Embryonic facial prominence (tissue), 1 donor: Measurements from ENCODE around the gene LRRFIP2.
A peak's percentile ranks its signal among the peaks of the same experiment; 100 is the strongest.

Experiments used
- DNase-seq: peaks from one replicate; pipeline ENCODE4 v3.0.0-alpha.2; 2016; ENCODE audit errors: extremely low spot score

LRRFIP2 gene

GRCh38 chr3:37114251-37115145 is 59.9 kb downstream of the LRRFIP2 start:
- DNase-seq = no peak

DNA sequence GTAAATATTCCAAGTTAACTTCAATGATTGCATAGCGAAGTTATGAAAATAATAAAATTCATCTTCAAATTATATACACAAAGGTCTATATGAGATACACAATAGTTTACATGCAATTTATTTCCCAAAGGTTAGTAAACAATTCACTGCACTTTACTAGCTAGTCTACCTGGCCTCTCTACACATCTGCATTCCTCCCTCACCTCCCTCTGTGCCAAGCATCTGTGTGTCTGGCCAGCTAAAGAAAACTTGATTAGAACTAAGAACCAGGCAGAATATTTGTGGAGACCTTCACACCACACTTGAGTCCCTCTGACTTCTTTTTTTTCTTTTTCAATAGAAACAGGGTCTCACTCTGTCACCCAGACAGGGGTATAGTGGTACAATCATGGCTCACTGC is 61.4 kb downstream of the LRRFIP2 start:
- DNase-seq = no peak

DNA sequence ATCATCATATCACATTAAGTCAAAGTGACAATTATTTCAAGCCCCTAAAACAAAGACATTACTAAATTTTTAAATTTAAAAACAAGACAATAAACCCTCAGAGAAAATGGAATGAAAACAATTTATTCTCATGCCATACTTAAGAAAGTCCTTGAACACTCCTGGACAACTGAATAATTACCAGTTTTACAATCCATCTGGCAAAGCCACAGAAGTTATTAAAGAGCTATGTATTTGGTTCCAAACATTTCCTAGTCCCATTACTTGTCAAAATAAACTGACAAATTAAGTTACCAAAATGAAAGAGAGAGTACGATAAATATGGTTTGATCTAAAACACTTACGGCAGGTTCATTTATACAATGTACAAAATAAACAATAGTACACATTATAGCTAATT is 63.2 kb downstream of the LRRFIP2 start:
- DNase-seq = no peak

DNA sequence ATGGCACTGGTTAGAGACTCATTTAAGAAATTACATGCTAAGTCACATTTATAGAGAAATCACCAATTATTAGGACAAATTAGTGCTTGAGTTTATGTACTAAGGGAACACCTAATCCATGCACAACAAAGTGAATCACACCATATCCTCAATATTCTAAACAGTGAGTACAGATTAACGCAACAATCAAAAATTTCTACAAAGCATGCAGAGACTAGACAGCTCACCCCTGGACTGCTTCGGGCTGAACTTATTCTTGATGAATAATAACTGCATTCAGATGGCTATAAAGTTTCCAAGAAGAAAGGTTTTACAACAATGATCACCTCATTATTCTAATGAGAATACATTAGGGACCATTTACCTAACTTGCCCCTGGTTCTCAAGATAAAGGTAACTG is 66.5 kb downstream of the LRRFIP2 start:
- DNase-seq = no peak

DNA sequence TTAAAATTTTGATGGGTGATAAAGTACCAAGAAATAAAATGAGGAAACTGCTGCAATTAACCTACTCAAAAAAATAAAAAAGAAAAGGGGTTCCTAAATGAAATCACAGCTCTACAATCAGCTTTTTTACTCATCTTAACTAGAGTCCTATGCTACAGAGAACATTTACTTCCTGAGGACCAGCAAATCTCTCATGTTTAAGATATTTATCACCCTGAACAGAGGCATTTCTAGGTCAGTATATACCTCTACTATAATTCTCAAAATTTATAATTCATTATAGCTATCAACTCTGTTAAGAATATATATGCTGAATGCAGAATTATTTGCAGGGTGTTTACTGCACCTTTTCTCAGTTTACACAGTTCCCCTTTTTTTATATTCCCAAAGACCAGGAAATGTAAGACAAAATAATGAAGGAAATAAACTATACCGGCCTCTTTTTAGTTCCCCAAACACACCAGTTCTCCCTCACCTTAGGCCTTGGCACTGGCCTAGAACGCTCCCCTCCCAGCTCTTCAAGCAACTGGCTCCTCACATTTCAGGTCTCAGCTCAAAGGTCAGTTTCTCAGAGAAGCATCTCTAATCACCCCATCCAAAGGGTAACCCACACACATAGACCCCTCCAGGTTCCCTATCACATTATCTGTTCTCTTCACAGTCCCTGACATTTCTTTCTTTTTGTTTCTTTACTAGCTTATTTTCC is 71.1 kb downstream of the LRRFIP2 start:
- DNase-seq = no peak

DNA sequence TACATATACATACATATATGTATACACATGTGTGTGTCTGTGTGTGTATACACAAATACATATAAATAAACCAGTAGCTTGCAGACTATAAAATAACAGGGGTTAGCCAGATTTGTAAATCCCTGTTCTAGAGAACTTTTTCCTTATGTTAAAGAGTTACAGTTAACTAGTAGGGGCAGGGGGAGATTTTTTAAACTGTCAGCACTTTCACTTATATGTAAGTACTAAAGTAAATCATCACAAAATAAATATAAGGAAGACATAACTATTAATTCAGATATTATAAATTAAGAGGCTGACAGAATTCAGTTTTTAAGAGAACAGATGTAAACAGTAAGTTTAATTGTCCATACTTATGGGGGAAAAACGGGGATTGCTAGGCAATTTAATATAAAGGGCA is 74.0 kb downstream of the LRRFIP2 start:
- DNase-seq = no peak

- DNase-seq = no peak
Measured at GRCh38 chr3:37099469-37099868, 74.9 kb downstream of the LRRFIP2 start.

DNA sequence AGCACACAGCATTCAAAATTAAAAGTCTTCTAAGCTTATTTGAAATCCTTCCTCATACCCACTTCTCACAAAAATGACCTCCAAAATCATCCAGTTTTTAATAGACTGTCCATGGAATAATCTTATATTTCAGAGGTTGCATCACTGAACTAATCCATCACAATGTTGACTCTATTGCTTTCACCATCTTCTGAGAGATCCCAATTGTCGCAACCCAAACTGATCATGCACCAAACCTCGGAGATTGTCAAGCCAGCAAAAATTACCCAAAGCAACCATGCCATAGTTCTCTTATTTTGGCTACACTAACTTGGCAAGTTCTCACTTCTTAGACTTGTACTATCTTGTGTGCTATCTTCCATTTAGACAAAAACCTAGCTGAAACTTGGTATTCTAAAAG is 75.5 kb downstream of the LRRFIP2 start:
- no peak for DNase-seq

- DNase-seq = no peak
Measured at GRCh38 chr3:37097776-37098175, 76.6 kb downstream of the LRRFIP2 start.

GRCh38 chr3:37096975-37097374 is 77.4 kb downstream of the LRRFIP2 start:
- no peak for DNase-seq

DNA sequence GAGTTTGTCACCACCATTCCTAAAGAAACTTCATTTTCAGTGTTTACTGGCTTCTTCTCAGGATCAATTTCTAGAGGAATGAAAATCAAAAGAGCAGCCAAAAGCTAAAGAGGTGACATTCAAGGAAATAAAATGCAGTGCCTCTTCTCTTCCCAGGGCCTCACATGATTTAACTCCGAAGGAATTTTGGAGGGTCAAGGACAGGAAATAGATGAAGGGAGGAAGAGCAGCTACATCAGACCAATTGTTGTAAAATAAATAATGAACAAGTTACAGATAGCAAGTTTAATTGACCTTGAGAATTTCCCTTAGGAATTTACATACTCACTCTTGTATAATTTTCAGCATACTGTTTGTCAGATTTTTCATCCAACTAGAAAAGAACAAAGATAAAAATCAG is 78.1 kb downstream of the LRRFIP2 start:
- no peak for DNase-seq

DNA sequence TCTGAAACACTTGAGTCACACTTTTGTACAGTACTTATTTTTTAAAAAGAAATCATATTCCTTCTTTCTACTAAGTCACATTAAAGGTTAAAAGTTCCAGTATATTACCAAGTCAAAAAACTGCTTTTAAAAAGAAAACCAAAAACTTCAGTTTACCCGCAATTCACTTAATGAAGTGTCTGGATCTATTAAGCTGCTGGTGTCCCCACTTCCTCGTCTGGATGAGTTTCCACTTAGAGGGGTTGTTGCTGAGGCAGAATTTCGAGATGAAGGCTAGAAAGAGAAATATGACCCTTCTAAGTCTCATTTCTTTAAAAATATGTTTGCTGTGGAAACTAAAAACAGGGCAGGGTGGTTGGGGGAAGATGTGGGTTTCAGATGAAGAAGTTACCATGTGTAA is 79.7 kb downstream of the LRRFIP2 start:
- no peak for DNase-seq

- no peak for DNase-seq
Measured at GRCh38 chr3:37093481-37093880, 80.9 kb downstream of the LRRFIP2 start.

DNA sequence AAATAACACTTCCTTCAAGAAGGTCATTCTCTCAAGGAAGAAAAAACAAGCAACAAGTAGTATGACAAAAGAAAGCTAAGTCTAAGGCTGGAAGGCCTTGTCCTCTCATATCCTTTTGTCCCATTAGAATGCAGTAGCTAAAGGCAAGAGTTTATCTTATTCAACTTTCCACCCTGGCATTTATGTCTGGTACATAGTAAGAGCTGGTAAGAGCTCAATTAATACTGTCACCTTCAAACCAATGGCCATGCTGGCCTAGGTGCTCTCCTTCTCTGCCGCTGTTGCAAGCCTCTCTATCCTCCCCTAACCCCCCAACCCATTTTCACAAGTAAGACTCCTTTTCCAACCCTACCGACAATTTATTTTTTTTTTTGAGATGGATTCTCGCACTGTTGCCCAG is 81.9 kb downstream of the LRRFIP2 start:
- no peak for DNase-seq

DNA sequence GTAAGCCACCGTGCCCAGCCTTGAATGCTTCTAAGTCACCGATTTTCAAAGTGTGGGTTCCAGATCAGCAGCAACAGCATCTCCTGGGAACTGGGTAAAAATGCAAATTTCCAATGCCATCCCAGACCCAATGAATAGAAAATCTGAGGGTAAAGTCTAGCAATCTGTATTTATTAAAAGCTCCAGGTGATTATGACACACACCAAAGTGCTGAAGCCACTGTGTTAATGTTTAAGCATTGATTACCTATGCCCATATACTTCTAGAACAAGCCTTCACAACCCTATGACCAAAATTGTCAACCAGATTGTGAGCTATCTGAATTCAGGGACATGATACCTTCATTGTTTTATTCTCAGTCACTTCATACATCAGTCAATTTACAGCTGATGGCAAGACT is 86.5 kb downstream of the LRRFIP2 start:
- no peak for DNase-seq

DNA sequence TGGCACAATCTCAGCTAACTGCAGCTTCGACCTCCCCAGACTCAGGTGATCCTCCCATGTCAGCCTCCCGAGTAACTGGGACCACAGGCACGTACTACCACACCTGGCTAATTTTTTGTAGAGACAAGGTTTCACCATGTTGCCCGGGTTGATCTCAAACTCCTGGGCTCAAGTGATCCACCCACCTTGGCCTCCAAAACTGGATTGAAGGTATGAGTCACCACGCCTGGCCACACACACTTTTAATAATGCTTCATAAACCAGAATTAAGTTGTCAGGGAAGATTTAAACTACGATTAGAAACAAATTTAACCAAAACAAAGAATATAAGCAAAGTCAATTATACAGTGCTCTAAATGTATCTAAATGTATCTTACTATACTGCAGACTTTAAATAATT is 87.5 kb downstream of the LRRFIP2 start:
- DNase-seq = no peak

GRCh38 chr3:37082317-37082716 is 92.1 kb downstream of the LRRFIP2 start:
- no peak for DNase-seq

DNA sequence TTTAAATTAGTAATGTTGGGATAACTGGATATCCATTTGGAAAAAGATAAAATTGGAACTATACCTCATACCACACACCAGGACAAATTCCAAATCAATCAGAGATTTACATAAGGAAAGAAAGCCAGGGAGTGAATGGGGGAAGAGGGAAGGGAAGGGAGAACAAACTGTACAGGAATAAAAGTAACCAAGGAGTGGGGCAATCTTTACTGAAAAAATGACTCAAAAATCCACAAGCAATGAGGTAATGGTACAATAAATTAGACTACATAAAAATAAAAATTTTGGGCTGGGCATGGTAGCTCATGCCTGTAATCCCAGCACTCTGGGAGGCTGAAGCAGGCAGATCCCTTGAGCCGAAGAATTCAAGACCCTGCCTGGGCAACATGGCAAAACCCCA is 98.4 kb downstream of the LRRFIP2 start:
- no peak for DNase-seq

DNA sequence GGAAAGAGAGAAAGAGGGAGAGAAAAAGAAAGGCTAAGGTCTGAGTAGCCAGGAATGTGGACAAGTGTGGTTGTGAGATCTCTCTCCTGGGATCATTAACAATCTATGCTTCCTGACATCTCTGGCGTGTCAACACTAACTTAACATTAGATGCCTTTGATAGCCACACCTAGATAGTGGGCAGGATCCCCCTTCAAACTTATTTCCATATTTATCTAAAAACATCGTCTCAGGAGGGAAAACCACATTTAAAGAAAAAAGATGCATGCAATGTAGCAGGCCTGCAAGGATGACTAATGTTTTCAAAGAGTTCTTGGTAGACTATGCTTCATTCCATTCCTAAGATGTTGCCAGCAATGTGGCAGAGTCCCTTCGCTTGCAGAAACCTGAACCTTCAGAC is 100.2 kb downstream of the LRRFIP2 start:
- no peak for DNase-seq

DNA sequence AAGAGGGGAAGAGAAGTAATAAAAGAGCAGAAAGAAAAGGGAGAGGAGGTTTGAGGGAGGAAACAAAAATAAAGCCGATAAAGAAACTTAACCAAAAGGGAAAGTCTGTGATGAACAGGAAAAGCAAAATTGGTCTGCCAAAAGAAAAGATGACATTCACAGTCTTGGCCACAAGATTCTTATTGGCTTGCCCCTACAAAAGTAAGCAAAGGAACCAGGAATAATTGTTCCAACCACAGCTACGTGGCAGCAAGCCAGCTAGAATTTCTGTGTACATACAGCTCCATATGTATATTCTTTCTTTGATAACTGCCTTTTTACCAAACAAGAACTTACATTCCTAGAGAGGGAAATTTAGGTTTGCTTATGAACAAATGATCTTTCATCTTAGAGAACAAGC is 101.5 kb downstream of the LRRFIP2 start:
- DNase-seq = peak; percentile 31

GRCh38 chr3:37071921-37072320 is 102.5 kb downstream of the LRRFIP2 start:
- no peak for DNase-seq

DNA sequence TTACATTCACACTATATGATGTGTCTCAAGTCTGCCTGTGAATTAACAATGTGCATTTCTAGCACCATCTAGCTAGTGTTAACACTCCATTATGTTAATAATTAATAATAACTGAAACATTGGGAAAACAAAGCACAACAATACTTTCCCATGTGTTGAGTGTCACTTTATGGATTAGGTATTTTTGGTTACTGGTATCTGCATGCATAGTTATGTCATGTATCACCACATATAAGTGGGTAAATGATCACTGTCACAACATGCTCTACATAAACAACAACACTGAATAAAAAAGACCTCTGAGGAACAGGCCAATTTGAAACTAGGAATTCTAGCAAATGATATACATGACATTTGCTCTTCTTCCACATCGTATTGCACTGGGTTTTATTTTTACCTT is 106.4 kb downstream of the LRRFIP2 start:
- no peak for DNase-seq

- no peak for DNase-seq
Measured at GRCh38 chr3:37067577-37067976, 106.8 kb downstream of the LRRFIP2 start.
